ENCODE data around the gene LRRC8D. TPM values are rescaled to one million over a fixed set of nuclear protein-coding genes. Genes with fewer than 3 reads are reported as not detected.

LRRC8D gene
- total and polyA plus RNA-seq, 9 of the 15 experiments (the other 6 are each of a cell fraction or from before 2014, with no cell fraction given), result 3.4 to 53.9 (median 15.9) TPM

DNA sequence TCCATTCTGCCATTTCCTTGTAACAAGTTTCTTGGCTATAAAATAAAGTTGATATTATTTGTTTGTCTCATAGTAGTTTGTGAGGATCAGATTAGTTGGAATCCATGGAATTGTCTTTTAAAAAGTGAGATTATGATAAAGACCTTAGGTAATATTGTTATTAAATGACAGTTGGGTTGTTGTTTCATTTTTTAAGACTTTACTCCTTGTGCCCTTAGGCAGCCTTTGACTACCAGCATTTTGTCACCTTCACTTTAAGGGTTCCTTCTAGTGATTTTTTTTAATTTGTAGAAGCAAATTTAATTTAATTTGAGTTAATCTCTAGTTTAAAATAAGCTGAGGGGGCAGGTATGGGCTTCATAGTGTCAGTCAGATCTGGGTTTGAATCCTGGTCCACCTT is 89.4 kb downstream of the LRRC8D start:
- Histone ChIP-seq H3K36me3 (ENCODE audit: control insufficient read depth, insufficient read depth, low read length) (peaks cover 12% of the 10 kb centered on the region; the same call in 2 of the 3 replicates), H3K9me3 (replicated peaks; ENCODE audit: control insufficient read depth, insufficient read depth, low read depth, low read length) (no peaks in the 10 kb centered on the region), H3K4me1 (replicated peaks in 1 of 2; ENCODE audit: control insufficient read depth in 2 of 2, insufficient read depth in 2 of 2, low read length in 2 of 2) (peaks cover 35 to 78% of the 10 kb centered on the region in 2 experiments), H4K20me1 (replicated peaks; ENCODE audit: control insufficient read depth, insufficient read depth, low read length) (no peaks in the 10 kb centered on the region), H3K4me3 (no peak overlapping the region), H2AFZ (ENCODE audit: low read depth, low read length) (no peak overlapping the region), H3K4me2 (ENCODE audit: insufficient read depth, low read length) (no peak overlapping the region), H3K27ac (ENCODE audit: extremely low read depth, low read depth, low read length) (peak overlapping the region; percentile 40; the same call in 1 of the 3 replicates), H3K27me3 (ENCODE audit: control insufficient read depth in 2 of 2, insufficient read depth in 2 of 2, low read length in 2 of 2) (no peaks in the 10 kb centered on the region), H3K79me2 (ENCODE audit: control insufficient read depth, insufficient read depth, low read length) (peaks cover 90% of the 10 kb centered on the region), H3K9me1 (ENCODE audit: control insufficient read depth, insufficient read depth, low read length) (no peaks in the 10 kb centered on the region), H3K9ac (ENCODE audit: insufficient read depth in 1 of 2, low read depth in 2 of 2, low read length in 2 of 2) (no peak overlapping the region)
- ATAC-seq, result no peak
- TF ChIP-seq TAF9B (IDR thresholded peaks at IDR 0.05; ENCODE audit: partially characterized antibody), result no peak
- TF ChIP-seq, protein P1, sequence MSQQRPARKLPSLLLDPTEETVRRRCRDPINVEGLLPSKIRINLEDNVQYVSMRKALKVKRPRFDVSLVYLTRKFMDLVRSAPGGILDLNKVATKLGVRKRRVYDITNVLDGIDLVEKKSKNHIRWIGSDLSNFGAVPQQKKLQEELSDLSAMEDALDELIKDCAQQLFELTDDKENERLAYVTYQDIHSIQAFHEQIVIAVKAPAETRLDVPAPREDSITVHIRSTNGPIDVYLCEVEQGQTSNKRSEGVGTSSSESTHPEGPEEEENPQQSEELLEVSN (IDR thresholded peaks at IDR 0.05; ENCODE audit: borderline replicate concordance in 1 of 2, extremely low read depth in 1 of 2, insufficient read depth in 1 of 2, insufficient read length in 1 of 2, low read depth in 1 of 2, low read length in 1 of 2, poor library complexity in 1 of 2, severe bottlenecking in 1 of 2), result no peak
- in situ Hi-C loops (cut with MboI), result no loop called here
- intact Hi-C loops (cut with micrococcal nuclease), result no loop called here
- FAIRE-seq, result no peak
- POLR2A ChIA-PET, result interaction anchor here (1.6 kb wide), 1 partner anchor 10 kb away, joined by 4 read pairs; no protein-coding TSS in a partner anchor
- DNase-seq (ENCODE audit: extremely low read depth in 1 of 4, low spot score in 3 of 4), result no peak
- BruUV-seq (replicated peaks), result no TSS peak
- CTCF ChIA-PET (ENCODE audit: low intra/inter-chr PET ratio), result no interaction called here

DNA sequence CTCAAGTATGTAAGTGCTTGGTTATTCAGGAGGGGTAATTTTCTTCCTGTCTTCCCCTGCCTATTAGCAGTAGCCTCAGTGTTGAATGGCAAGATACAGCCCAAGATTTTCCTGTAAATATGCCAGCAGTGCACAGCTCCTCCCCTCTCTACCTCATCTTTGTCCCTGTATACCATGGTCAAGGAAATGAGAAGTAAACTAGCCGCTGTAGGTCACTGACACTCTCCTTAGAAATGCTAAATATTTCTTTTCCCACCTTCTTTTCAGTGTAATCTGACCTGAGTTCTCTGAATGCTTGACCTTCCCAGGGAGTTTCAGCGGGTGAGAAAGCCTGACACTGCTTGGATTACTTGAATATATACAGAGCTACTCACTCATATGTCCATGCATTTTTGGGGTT is 89.9 kb downstream of the LRRC8D start:
- FAIRE-seq (no peak), ATAC-seq (no peak; the same call in 2 of the 3 replicates), DNase-seq (ENCODE audit: extremely low read depth in 1 of 4, low spot score in 3 of 4) (no peak)
- Histone ChIP-seq H3K27ac (ENCODE audit: extremely low read depth, low read depth, low read length) (peak overlapping the region; percentile 40; the same call in 1 of the 3 replicates), H3K4me2 (ENCODE audit: insufficient read depth, low read length) (0 out of 2 replicates have a peak overlapping the region, but pooled peaks have one; percentile 1), H2AFZ (ENCODE audit: low read depth, low read length) (peak overlapping the region; percentile 25; the same call in 1 of the 2 replicates), H3K9me1 (ENCODE audit: control insufficient read depth, insufficient read depth, low read length) (no peaks in the 10 kb centered on the region), H3K4me1 (replicated peaks in 1 of 2; ENCODE audit: control insufficient read depth in 2 of 2, insufficient read depth in 2 of 2, low read length in 2 of 2) (peaks cover 30 to 73% of the 10 kb centered on the region in 2 experiments), H3K9ac (ENCODE audit: insufficient read depth in 1 of 2, low read depth in 2 of 2, low read length in 2 of 2) (no peak overlapping the region), H3K27me3 (ENCODE audit: control insufficient read depth in 2 of 2, insufficient read depth in 2 of 2, low read length in 2 of 2) (no peaks in the 10 kb centered on the region), H3K4me3 (no peak overlapping the region), H3K79me2 (ENCODE audit: control insufficient read depth, insufficient read depth, low read length) (peaks cover 87% of the 10 kb centered on the region), H3K9me3 (replicated peaks; ENCODE audit: control insufficient read depth, insufficient read depth, low read depth, low read length) (no peaks in the 10 kb centered on the region), H3K36me3 (ENCODE audit: control insufficient read depth, insufficient read depth, low read length) (peaks cover 7% of the 10 kb centered on the region; the same call in 2 of the 3 replicates), H4K20me1 (replicated peaks; ENCODE audit: control insufficient read depth, insufficient read depth, low read length) (no peaks in the 10 kb centered on the region)
- in situ Hi-C loops (cut with MboI) (no loop called here), intact Hi-C loops (cut with micrococcal nuclease) (no loop called here)
- 0 out of 2 replicates have a peak, but pooled peaks have one; percentile 13 for TF ChIP-seq SMARCE1 (IDR thresholded peaks at IDR 0.05)
- TF ChIP-seq, protein P2, sequence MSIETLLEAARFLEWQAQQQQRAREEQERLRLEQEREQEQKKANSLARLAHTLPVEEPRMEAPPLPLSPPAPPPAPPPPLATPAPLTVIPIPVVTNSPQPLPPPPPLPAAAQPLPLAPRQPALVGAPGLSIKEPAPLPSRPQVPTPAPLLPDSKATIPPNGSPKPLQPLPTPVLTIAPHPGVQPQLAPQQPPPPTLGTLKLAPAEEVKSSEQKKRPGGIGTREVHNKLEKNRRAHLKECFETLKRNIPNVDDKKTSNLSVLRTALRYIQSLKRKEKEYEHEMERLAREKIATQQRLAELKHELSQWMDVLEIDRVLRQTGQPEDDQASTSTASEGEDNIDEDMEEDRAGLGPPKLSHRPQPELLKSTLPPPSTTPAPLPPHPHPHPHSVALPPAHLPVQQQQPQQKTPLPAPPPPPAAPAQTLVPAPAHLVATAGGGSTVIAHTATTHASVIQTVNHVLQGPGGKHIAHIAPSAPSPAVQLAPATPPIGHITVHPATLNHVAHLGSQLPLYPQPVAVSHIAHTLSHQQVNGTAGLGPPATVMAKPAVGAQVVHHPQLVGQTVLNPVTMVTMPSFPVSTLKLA (conservative IDR thresholded peaks at IDR 0.05), result no peak
- TF ChIP-seq, protein P3, sequence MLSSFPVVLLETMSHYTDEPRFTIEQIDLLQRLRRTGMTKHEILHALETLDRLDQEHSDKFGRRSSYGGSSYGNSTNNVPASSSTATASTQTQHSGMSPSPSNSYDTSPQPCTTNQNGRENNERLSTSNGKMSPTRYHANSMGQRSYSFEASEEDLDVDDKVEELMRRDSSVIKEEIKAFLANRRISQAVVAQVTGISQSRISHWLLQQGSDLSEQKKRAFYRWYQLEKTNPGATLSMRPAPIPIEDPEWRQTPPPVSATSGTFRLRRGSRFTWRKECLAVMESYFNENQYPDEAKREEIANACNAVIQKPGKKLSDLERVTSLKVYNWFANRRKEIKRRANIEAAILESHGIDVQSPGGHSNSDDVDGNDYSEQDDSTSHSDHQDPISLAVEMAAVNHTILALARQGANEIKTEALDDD (IDR thresholded peaks at IDR 0.05), result no peak
- POLR2A ChIA-PET, result interaction anchor here (1.4 kb wide), 1 partner anchor 8 kb away, joined by 4 read pairs; no protein-coding TSS in a partner anchor
- CTCF ChIA-PET (ENCODE audit: low intra/inter-chr PET ratio), result no interaction called here
- 7% methylated on average over 2 of the region's 2 CpGs for whole genome bisulfite sequencing (ENCODE audit: insufficient coverage, low coverage, missing lambda C conversion rate)
- no TSS peak for BruUV-seq (replicated peaks)
